HG03571 (cell line): ENCODE measurements around the gene ST3GAL3.
"Not testable (repeated sequence)": the region's sequence is repeated elsewhere in the genome, so short reads cannot be mapped to it uniquely, and the experiment has no call there.

ENCODE experiments used
- ATAC-seq: cut with Tn5 transposase; IDR thresholded peaks from one replicate; pipeline ENCODE4 v1.9.1; 2021; ENCODE audit not compliant: unreplicated experiment

ST3GAL3 gene

GRCh38 chr1:43817304-43817939, 110.1 kb downstream of the ST3GAL3 start:
- no peak for ATAC-seq

- no peak for ATAC-seq
Measured at GRCh38 chr1:43818691-43819090, 111.4 kb downstream of the ST3GAL3 start.

GRCh38 chr1:43819357-43819756, 112.0 kb downstream of the ST3GAL3 start:
- no peak for ATAC-seq

GRCh38 chr1:43821471-43821870, 114.1 kb downstream of the ST3GAL3 start:
- no peak for ATAC-seq

- no peak for ATAC-seq
Measured at GRCh38 chr1:43822040-43822690, 114.8 kb downstream of the ST3GAL3 start.

- no peak for ATAC-seq
Measured at GRCh38 chr1:43824795-43825194, 117.5 kb downstream of the ST3GAL3 start.

GRCh38 chr1:43828574-43828973, 121.2 kb downstream of the ST3GAL3 start:
- no peak for ATAC-seq

GRCh38 chr1:43830802-43831201, 123.5 kb downstream of the ST3GAL3 start:
- no peak for ATAC-seq

- ATAC-seq = no peak
Measured at GRCh38 chr1:43831851-43832250, 124.5 kb downstream of the ST3GAL3 start.

- no peak for ATAC-seq
Measured at GRCh38 chr1:43832255-43832654, 124.9 kb downstream of the ST3GAL3 start.

- ATAC-seq = no peak
Measured at GRCh38 chr1:43832998-43833397, 125.7 kb downstream of the ST3GAL3 start.

GRCh38 chr1:43833902-43834279, 126.6 kb downstream of the ST3GAL3 start:
- ATAC-seq = not testable (repeated sequence)

- no peak for ATAC-seq
Measured at GRCh38 chr1:43834280-43835081, 127.1 kb downstream of the ST3GAL3 start.

- ATAC-seq = no peak
Measured at GRCh38 chr1:43835082-43836021, 128.0 kb downstream of the ST3GAL3 start.

- no peak for ATAC-seq
Measured at GRCh38 chr1:43836267-43836951, 129.1 kb downstream of the ST3GAL3 start.

- ATAC-seq = no peak
Measured at GRCh38 chr1:43839056-43839455, 131.7 kb downstream of the ST3GAL3 start.

GRCh38 chr1:43841321-43842174, 134.2 kb downstream of the ST3GAL3 start:
- no peak for ATAC-seq

- no peak for ATAC-seq
Measured at GRCh38 chr1:43842175-43842498, 134.8 kb downstream of the ST3GAL3 start.

- no peak for ATAC-seq
Measured at GRCh38 chr1:43843684-43844083, 136.3 kb downstream of the ST3GAL3 start.

- ATAC-seq = no peak
Measured at GRCh38 chr1:43844114-43844513, 136.8 kb downstream of the ST3GAL3 start.
